HG03378 (cell line): ENCODE results near the gene LPP.
A peak's percentile ranks its signal among the peaks of the same experiment; 100 is the strongest.

Experiments used
- ATAC-seq: cut with Tn5 transposase; IDR thresholded peaks from one replicate; pipeline ENCODE4 v1.9.1; 2021; ENCODE audit warnings: mild to moderate bottlenecking, moderate library complexity; ENCODE audit not compliant: unreplicated experiment

LPP gene

GRCh38 chr3:188720215-188720614, 566.3 kb downstream of the LPP start:
- ATAC-seq: no peak

- ATAC-seq: no peak
Observed at GRCh38 chr3:188720636-188721035, 566.7 kb downstream of the LPP start.

DNA sequence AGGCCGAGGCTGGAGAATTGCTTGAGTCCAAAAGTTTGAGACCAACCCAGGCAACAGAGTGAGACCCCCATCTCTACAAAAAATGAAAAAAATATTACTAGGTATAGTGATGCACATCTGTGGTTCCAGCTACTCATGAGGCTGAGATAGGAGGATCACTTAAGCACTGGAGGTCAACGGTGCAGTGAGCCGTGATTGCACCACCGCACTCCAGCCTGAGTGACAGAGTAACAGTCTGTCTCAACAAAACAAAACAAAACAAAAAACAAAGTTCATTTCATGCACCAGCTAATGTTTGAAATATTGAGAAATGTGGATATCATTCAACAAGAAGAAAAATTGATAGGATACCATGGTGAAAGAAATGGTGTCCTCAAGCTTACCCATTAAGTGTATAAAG, 567.4 kb downstream of the LPP start:
- no peak for ATAC-seq

GRCh38 chr3:188721990-188722389, 568.0 kb downstream of the LPP start:
- ATAC-seq: no peak

DNA sequence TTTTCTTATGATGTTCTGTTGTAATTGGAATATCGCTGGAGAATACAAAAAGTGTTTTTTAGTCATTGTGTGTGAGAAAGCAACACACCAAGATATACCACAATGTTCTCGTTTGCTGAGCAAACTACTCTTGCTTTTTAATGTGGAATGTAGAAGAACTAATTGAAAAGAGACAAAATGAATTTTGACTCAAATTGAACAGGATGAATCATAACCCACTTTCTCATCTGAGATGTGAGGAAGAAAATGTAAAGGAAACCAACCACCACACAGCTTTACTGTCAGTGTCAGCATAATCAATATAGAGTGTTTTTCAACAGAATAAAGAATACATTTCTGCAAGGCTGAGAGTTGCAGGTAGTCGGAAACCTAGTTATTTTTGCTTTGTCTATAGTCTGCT, 569.0 kb downstream of the LPP start:
- no peak for ATAC-seq

GRCh38 chr3:188727052-188727451, 573.1 kb downstream of the LPP start:
- no peak for ATAC-seq

GRCh38 chr3:188728371-188728896, 574.5 kb downstream of the LPP start:
- ATAC-seq: no peak

DNA sequence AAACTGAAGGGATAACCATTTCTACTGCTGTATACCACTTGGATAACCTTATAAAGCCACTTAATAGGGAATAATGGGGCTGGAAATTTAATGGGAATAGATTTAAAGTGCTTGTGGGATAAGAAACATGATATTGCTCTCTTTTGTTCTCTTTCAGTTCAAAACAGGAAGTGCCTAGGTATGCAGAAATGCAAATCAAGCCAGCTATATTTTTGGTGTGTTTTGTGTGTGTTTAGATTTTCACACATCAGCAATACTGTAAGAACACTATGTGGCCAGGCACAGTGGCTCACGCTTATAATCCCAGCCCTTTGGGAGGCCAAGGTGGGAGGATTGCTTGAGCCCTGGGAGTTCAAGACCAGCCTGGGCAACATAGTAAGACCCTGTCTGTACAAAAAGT, 575.5 kb downstream of the LPP start:
- ATAC-seq: no peak

DNA sequence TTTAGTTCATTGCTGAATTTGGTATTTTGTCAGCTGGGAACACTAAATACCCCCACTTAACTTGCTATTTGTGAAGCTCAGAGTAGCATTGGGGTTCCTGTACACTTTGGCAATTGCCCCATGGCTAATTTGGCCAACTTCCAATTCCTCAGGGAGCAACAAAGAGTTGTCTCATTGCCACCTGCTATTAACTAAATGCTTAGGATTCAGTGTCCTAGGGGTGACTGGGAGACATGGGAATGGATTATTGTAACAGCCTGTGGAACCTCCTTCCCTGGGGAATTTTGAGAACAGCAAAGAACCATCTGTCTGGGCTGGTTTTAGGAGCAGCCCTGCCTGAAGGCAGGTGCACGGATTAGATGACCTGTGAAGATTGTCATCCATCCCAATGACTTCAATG, 580.4 kb downstream of the LPP start:
- no peak for ATAC-seq

DNA sequence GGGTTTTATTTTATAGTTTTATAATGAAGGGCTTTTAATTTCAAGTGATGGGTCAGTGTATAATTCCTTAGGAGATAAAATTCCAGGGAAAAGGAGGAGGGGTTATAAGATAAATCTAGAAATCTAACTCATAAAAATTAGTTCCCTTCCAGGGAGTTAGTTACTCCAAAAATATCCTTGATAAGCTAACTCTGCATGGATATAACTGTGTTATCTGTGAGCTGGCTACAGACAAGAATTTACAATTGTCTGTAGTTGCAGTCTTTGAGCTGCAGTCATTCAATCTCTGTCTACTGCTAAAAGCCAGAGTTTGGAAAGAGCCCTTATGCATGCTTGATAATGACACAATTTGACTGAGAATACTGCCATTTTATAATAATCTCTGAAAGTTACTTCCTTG, 585.6 kb downstream of the LPP start:
- no peak for ATAC-seq

GRCh38 chr3:188740010-188740409, 586.1 kb downstream of the LPP start:
- ATAC-seq: no peak

- ATAC-seq: no peak
Observed at GRCh38 chr3:188742755-188743550, 589.0 kb downstream of the LPP start.

GRCh38 chr3:188744166-188744565, 590.2 kb downstream of the LPP start:
- no peak for ATAC-seq

GRCh38 chr3:188745031-188745430, 591.1 kb downstream of the LPP start:
- no peak for ATAC-seq

GRCh38 chr3:188746291-188746783, 592.4 kb downstream of the LPP start:
- no peak for ATAC-seq

- no peak for ATAC-seq
Observed at GRCh38 chr3:188747489-188747888, 593.5 kb downstream of the LPP start.

- no peak for ATAC-seq
Observed at GRCh38 chr3:188749010-188749617, 595.2 kb downstream of the LPP start.

DNA sequence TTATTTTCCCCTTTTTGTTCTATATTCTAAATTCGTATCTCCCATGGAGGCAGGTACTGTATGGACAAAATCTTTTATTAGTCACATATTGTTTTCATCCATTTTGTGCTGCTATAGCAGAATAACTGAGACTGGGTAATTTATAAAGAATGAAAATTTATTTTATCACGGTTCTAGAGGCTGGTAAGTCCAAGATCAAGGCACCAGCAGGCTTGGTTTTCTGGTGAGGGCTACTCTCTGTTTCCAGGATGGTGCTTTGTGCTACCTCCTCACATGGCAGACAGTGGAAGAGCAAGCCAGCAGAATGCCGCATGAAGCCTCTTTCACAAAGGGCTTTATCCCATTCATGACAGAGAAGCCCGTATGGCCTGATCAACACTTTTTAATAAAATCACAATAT, 595.9 kb downstream of the LPP start:
- ATAC-seq: no peak

GRCh38 chr3:188750617-188751016, 596.7 kb downstream of the LPP start:
- ATAC-seq: no peak

- peak; percentile 21 for ATAC-seq
Observed at GRCh38 chr3:188752850-188753249, 598.9 kb downstream of the LPP start.

DNA sequence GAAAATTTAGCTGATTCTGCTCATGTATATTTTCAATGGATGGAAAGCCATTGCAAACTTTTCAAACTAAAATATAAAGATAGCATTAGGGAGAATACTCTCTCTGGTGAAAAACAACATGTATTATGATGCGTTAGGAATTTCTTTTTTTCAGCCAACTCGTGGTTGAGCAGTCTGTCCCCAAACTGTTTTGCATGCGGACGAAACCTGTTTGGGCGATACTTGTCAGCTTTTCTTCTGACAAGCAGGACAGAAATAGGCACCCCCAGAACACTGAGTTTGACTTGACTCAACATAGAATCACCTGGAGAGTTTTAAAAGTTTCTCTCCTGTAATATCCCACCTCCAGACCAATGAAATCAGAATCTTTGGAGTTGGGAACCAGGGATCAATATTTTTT, 600.3 kb downstream of the LPP start:
- peak; percentile 48 for ATAC-seq

GRCh38 chr3:188756241-188756640, 602.3 kb downstream of the LPP start:
- ATAC-seq: no peak
